Lung microvascular endothelial cell (primary cell): ENCODE measurements around the gene MED10. TPM values are rescaled to one million over a fixed set of nuclear protein-coding genes. Genes with fewer than 3 reads are reported as not detected.

ENCODE experiments used
- DNase-seq, 2 donors: peaks; one replicate each; pipeline versions ENCODE4 v3.0.0 to v3.0.0-alpha.2; 2010; ENCODE audit warnings: low read depth in 2 of 2
- total RNA-seq: library from RNA; depleted of rRNA; stranded (reverse); fragments of >200 nt; gene quantifications from 2 replicates; pipeline ENCODE4 v1.2.1, GENCODE V29; 2014

MED10 gene
- total RNA-seq, 1 donor from 2014 or later, result 12.1 TPM

GRCh38 chr5:6399980-6400910 lies 21.9 kb upstream of the MED10 start:
- DNase-seq, result peak in 1 of 2 donors; percentile 20

- DNase-seq, result no peak
Measured at GRCh38 chr5:6398570-6399230, 20.4 kb upstream of the MED10 start.

GRCh38 chr5:6397536-6398269 lies 19.4 kb upstream of the MED10 start:
- DNase-seq, result no peak

GRCh38 chr5:6396836-6397535 lies 18.6 kb upstream of the MED10 start:
- no peak for DNase-seq

GRCh38 chr5:6396043-6396442 lies 17.7 kb upstream of the MED10 start:
- DNase-seq, result no peak

- no peak for DNase-seq
Measured at GRCh38 chr5:6395621-6396020, 17.3 kb upstream of the MED10 start.

GRCh38 chr5:6395102-6395445 lies 16.7 kb upstream of the MED10 start:
- DNase-seq, result no peak

GRCh38 chr5:6394429-6395101 lies 16.2 kb upstream of the MED10 start:
- no peak for DNase-seq

- DNase-seq, result no peak
Measured at GRCh38 chr5:6393596-6394194, 15.3 kb upstream of the MED10 start.

GRCh38 chr5:6392561-6392960 lies 14.2 kb upstream of the MED10 start:
- no peak for DNase-seq

- DNase-seq, result no peak
Measured at GRCh38 chr5:6391151-6391550, 12.8 kb upstream of the MED10 start.

- no peak for DNase-seq
Measured at GRCh38 chr5:6389946-6390530, 11.7 kb upstream of the MED10 start.

- no peak for DNase-seq
Measured at GRCh38 chr5:6389397-6389796, 11.1 kb upstream of the MED10 start.

GRCh38 chr5:6387970-6388369 lies 9.6 kb upstream of the MED10 start:
- DNase-seq, result no peak

GRCh38 chr5:6386271-6386670 lies 7.9 kb upstream of the MED10 start:
- no peak for DNase-seq

- DNase-seq, result no peak
Measured at GRCh38 chr5:6384856-6385255, 6.5 kb upstream of the MED10 start.

GRCh38 chr5:6383376-6383775 lies 5.0 kb upstream of the MED10 start:
- no peak for DNase-seq

- no peak for DNase-seq
Measured at GRCh38 chr5:6379246-6379645, 899 bp upstream of the MED10 start.

- no peak for DNase-seq
Measured at GRCh38 chr5:6378766-6379103, 388 bp upstream of the MED10 start.

- peak in 1 of 2 donors; percentile 38 for DNase-seq
Measured at GRCh38 chr5:6377582-6377904, 804 bp downstream of the MED10 start.
